HAP-1 (cell line): ENCODE measurements around the gene TBC1D22B.

ENCODE experiments used
- DNase-seq, 2 experiments: peaks; one replicate each; pipeline ENCODE4 v3.0.0-alpha.2; 2016 to 2020; ENCODE audit warnings: low spot score in 2 of 2
- H3K27me3 ChIP-seq: fragments of 250-450 bp; sonication (Bioruptor Pico); 2 replicates; pipeline ENCODE4 v1.5.1; 2020; ENCODE audit warnings: low read depth, mild to moderate bottlenecking, moderate library complexity
- H3K36me3 ChIP-seq: fragments of 250-450 bp; sonication (Bioruptor Pico); replicated peaks from 2 replicates; pipeline ENCODE4 v1.5.1; 2020; ENCODE audit warnings: mild to moderate bottlenecking
- H3K4me1 ChIP-seq: fragments of 250-450 bp; sonication (Bioruptor Pico); 2 replicates; pipeline ENCODE4 v1.5.1; 2020; ENCODE audit warnings: mild to moderate bottlenecking
- H3K4me3 ChIP-seq: fragments of 250-450 bp; sonication (Bioruptor Pico); 2 replicates; pipeline ENCODE4 v1.5.1; 2020; ENCODE audit warnings: mild to moderate bottlenecking, moderate library complexity
- H3K9me3 ChIP-seq: fragments of 250-450 bp; sonication (Bioruptor Pico); 2 replicates; pipeline ENCODE4 v1.5.1; 2020; ENCODE audit warnings: mild to moderate bottlenecking, moderate library complexity
- in situ Hi-C: fragments of 300-500 bp; cut with MboI; formaldehyde crosslinking; loops from 3 replicates; pipeline ENCODE4 v1.14.3; 2020; ENCODE audit warnings: low sequenced_read_pairs, inconsistent platforms, mixed read lengths

The TBC1D22B gene

DNA sequence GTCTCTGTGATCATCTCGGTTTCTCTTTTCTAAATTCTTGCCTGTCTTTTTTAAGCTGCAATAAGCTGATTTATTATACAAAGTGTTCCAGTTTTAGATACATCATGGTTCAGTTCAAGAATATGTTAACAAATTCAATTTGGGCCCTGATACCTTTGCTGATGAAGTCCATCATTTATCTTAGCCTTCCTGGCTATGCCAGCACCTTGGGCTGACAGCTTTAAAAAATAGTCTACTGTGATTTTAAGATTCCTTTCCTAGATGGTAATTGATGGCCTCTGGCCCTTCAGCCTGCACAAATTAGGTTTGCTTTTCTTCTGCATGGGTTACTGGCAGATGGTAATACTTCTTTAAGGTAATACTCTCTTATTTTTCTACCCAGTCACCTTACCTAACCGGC lies 7.4 kb downstream of the TBC1D22B start:
- DNase-seq = no peak
- H3K27me3 ChIP-seq = no peaks in the 10 kb centered on the region
- no peak overlapping the region for H3K4me3 ChIP-seq
- no peaks in the 10 kb centered on the region for H3K4me1 ChIP-seq
- H3K9me3 ChIP-seq = no peaks in the 10 kb centered on the region
- 0 out of 2 replicates have a peak, but pooled peaks cover 3% of the 10 kb centered on the region for H3K36me3 ChIP-seq
- in situ Hi-C loops = no loop called here

DNA sequence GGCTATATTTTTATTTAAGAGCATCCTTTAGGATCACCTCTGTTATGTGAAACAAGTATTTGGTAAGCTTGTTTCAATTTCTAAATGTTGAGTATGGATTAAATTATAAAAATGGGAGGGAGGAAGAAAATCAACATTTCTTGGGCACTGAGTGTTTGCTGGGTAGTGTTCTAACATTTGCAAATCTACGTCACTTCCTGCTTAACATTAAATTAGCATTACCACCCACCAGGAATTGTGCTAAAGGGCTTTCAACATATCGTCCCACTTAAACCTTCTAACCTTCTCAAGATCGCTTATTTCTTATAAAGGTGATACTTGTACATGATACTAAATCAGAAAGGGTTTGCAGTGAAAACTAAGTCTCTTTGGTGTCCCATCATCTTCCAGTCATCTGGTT lies 8.3 kb downstream of the TBC1D22B start:
- no peaks in the 10 kb centered on the region for H3K4me1 ChIP-seq
- no peak for DNase-seq

DNA sequence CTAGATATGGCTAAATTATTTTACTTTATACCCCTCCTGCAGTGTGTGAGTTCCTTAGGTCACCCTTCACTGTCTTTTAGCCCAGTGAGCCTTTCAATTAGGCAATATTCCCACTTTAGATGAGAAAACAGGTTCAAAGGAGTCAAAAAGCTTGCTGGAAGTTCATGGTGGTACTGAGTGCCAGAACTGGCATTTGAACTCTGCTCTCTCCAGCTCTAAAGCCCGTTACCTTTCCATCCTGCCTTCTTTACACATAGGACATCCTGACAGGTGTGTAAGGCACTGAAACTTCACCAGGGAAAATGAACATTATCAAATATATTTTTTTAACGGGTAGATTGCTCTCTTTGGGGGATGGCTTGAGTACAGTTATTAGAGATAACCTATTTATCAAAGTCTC lies 11.5 kb downstream of the TBC1D22B start:
- in situ Hi-C loops = no loop called here
- H3K36me3 ChIP-seq = no peaks in the 10 kb centered on the region; the same call in 1 of the 2 replicates
- peaks cover 8% of the 10 kb centered on the region; the same call in 1 of the 2 replicates for H3K4me1 ChIP-seq
- no peak overlapping the region for H3K4me3 ChIP-seq
- no peaks in the 10 kb centered on the region for H3K27me3 ChIP-seq
- no peaks in the 10 kb centered on the region for H3K9me3 ChIP-seq
- no peak for DNase-seq

More for the DNA sequence above, 8.3 kb downstream of the TBC1D22B start:
- H3K9me3 ChIP-seq = no peaks in the 10 kb centered on the region
- H3K27me3 ChIP-seq = no peaks in the 10 kb centered on the region
- H3K4me3 ChIP-seq = no peak overlapping the region
- peaks cover under 1% of the 10 kb centered on the region; the same call in 1 of the 2 replicates for H3K36me3 ChIP-seq
- in situ Hi-C loops = no loop called here

DNA sequence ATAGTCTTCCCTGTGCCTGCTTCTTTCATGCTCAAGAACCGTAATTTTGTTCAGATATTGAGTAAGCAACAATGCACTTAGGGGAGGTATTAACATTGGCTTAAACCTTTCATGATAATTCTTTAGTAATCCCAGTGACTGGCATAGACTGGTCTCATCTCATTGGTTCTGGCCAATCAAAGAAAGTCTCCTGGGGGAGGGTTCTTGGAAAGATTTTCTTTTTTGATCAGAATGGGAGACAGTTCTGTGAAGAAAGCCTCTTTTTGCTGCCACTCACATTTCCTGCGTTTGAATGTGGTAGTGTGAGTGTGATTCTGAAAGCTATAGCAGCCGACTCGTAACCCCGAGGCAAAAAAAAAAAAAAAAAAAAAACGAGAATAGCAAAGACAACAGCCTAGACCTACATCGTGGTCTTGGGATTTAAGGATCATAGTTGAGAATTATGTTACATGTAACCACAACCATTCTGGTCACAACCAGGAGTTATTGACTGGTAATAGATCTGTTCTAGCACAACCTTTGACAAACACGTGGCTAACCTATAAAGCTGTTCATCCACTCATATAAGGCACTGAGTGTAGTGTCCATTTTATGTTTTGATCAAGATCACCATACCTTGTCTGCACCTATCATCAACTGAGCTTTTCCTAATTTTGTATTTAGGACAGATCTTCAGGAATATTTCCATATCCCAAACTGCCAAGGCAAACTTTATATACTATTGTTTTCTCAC lies 15.4 kb downstream of the TBC1D22B start:
- Histone ChIP-seq H3K4me3 (no peak overlapping the region), H3K4me1 (peaks cover 8% of the 10 kb centered on the region; the same call in 1 of the 2 replicates), H3K36me3 (no peaks in the 10 kb centered on the region; the same call in 1 of the 2 replicates), H3K9me3 (no peaks in the 10 kb centered on the region), H3K27me3 (no peaks in the 10 kb centered on the region)
- DNase-seq = peak; percentile 9 to 15
- in situ Hi-C loops = no loop called here

DNA sequence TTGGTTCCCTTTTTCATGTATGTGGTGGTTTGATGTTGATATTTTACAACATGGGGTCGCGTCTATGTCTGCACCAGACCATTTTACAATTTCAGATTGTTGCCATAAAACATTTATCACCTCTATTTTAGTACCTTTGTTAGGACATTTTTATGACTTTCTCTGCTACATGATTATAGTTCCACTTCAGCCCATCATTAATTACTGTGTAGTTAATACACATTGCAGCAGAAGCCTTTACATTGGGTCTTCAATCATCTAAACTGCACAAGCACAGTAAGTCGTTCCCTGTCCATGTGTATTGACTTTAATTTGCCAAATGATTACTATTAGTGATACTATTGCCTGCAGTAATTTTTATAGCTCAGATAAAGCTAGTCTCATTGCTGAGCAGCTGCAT lies 16.1 kb downstream of the TBC1D22B start:
- Histone ChIP-seq H3K4me3 (no peak overlapping the region), H3K27me3 (no peaks in the 10 kb centered on the region), H3K36me3 (no peaks in the 10 kb centered on the region; the same call in 1 of the 2 replicates), H3K9me3 (no peaks in the 10 kb centered on the region), H3K4me1 (peaks cover 8% of the 10 kb centered on the region; the same call in 1 of the 2 replicates)
- DNase-seq = no peak
- in situ Hi-C loops = no loop called here

DNA sequence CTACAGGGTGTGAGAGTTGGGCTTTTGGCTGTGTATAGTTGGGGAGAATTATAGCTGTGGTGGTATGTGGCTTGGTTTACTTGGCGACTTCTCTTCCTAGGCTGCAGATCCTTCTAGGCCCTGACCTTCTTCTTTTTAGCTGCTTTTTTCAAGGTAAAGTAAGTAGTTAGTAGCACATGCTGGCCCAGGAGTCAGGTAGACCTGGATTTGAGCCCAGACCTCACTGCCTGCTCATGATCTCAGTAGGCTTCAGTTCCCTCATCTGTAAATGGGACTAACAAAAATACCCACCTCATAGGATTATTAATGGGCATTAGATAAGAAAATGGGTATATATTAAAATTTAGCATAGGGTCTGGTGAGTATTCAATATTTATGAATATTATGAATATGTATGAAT lies 17.8 kb downstream of the TBC1D22B start:
- no peak for DNase-seq
- Histone ChIP-seq H3K36me3 (no peaks in the 10 kb centered on the region; the same call in none of the 2 replicates), H3K27me3 (no peaks in the 10 kb centered on the region), H3K4me3 (no peak overlapping the region), H3K9me3 (no peaks in the 10 kb centered on the region), H3K4me1 (peaks cover 8% of the 10 kb centered on the region; the same call in 1 of the 2 replicates)
- in situ Hi-C loops = no loop called here

DNA sequence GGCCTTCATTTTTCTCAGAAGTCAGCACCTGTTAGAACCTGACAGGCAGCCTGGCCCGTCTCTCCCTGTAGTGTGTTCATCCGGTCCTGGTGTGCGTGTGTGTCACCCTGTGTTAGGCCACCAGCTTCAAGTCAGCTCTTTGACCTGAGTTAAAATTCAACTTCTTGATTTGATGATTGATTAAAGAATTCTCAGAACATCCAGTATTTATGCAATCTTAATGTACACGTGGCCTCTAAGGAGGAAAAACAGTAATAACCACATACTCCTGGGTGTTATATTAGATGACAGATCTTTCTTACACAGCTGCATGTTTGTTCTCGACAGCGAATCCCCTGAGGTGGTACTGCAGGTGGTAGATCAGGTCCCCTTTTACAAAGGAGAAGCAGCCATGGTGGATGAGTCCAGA lies 19.4 kb downstream of the TBC1D22B start:
- DNase-seq = no peak
- H3K9me3 ChIP-seq = no peaks in the 10 kb centered on the region
- H3K4me1 ChIP-seq = peaks cover 8% of the 10 kb centered on the region; the same call in 1 of the 2 replicates
- no peaks in the 10 kb centered on the region; the same call in 1 of the 2 replicates for H3K36me3 ChIP-seq
- in situ Hi-C loops = no loop called here
- no peaks in the 10 kb centered on the region for H3K27me3 ChIP-seq
- no peak overlapping the region for H3K4me3 ChIP-seq

DNA sequence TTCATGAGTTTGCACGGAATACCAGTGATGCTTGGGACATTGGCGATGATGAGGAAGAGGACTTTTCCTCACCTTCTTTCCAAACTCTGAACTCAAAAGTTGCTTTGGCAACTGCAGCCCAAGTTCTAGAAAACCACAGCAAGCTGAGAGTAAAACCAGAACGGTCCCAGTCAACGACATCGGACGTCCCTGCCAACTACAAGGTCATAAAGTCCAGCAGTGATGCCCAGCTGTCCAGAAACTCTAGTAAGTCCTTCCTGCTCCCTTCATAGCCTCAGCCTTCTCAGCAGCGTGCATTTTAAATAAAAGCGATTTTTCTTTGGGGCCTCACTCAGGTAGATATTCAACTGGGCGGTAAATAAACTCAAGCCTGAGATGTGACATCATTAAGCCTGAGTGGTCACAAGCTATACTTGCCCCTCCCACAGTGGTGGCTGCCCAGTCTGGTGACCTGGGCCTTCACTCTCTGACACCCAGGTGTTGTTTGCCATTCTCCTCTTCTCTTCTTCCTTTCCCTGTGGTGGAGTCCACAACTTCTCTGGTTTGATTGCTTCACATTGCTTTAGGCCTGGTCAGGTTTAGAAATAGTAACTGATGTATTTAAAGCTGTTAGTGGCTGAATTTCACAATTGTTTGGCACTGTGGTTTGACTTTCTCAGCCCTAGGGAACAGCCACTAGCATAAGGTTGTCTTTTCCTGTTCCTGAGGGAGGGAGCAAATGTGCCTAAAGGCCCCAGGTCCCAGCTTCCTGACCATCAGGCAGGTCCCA lies 22.0 kb downstream of the TBC1D22B start:
- no peak for DNase-seq
- Histone ChIP-seq H3K27me3 (no peaks in the 10 kb centered on the region), H3K4me3 (no peak overlapping the region), H3K9me3 (no peaks in the 10 kb centered on the region), H3K36me3 (peaks cover 10% of the 10 kb centered on the region), H3K4me1 (no peaks in the 10 kb centered on the region)
- in situ Hi-C loops = no loop called here

DNA sequence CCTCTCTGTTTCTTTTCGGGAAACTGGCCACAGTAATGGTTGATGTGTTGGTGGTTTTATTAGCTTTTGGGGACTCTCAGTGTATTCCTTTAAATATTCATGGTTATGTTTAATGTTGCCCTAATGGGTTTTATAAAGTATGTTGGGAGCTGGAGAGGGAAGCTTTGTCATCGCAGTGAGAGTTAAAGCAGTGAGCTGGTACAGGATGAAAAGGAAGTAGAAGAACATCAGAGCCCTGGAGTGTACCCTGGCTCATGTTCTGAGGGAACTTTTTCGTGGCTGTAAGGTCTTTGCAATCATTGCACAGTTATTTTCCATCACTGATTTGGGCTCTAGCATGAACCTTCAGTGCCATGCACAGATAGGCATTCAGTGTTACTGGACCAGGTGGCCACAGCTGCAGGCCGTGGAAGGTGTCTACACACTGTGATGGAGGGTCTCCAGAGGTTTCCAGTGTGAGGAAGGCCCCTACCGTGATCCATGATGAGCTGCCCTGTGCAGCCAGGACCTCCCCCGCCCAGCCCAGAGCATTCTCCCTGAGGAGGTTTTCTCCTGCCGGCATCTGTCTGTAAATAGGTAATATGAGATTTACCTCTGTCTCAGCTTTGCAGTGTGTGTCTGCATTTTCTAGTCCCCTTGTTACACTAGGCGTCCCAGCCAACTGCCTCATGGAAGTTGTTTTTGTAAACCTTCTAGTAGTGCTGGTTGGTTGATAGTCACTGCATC lies 22.8 kb downstream of the TBC1D22B start:
- H3K36me3 ChIP-seq = peaks cover 14% of the 10 kb centered on the region
- no peaks in the 10 kb centered on the region for H3K9me3 ChIP-seq
- no peak for DNase-seq
- H3K4me1 ChIP-seq = no peaks in the 10 kb centered on the region
- H3K27me3 ChIP-seq = no peaks in the 10 kb centered on the region
- no peak overlapping the region for H3K4me3 ChIP-seq
- in situ Hi-C loops = no loop called here

DNA sequence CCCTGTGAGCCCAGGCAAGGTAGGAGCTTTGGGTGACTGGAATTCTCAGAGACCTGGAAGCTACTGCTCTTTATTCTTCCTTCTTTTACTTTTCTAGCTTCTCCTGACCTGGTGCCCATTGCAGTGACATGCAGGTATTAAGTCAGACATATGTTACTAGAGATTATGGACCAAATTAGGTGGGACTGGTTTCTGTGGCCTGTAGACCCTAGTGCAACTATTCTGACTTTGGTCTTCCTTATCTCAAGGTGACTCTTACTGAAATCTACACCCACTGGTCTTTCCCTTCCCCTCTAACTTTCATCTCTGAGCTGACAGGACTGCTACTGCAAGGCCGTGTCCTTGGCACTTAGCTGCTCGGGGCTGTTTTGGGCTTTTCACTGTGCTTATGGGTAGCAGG lies 24.8 kb downstream of the TBC1D22B start:
- DNase-seq = no peak
- Histone ChIP-seq H3K4me3 (no peak overlapping the region), H3K36me3 (peaks cover 21% of the 10 kb centered on the region), H3K4me1 (no peaks in the 10 kb centered on the region), H3K27me3 (no peaks in the 10 kb centered on the region), H3K9me3 (no peaks in the 10 kb centered on the region)
- in situ Hi-C loops = no loop called here

DNA sequence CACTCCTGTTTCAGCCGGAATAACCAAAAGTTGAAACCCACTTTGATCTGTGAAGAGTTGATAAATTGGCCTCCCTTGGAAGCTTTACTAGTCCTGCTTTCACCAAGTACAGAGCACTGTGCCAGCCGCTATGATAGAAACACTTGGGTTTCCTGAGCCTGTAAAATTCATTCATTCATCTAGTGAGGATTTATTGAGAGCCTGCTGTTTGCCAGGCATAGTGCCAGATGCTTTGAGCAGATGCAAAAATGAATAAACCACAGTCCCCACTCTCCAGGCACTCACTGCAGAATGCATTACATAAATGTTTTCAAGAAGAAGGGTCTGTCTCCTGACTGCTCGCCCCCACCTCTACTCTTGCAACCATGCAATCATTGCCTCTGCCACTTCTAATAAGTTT lies 25.7 kb downstream of the TBC1D22B start:
- peaks cover 24% of the 10 kb centered on the region for H3K36me3 ChIP-seq
- H3K9me3 ChIP-seq = no peaks in the 10 kb centered on the region
- H3K4me1 ChIP-seq = no peaks in the 10 kb centered on the region
- H3K4me3 ChIP-seq = no peak overlapping the region
- no peak for DNase-seq
- in situ Hi-C loops = no loop called here
- H3K27me3 ChIP-seq = no peaks in the 10 kb centered on the region

DNA sequence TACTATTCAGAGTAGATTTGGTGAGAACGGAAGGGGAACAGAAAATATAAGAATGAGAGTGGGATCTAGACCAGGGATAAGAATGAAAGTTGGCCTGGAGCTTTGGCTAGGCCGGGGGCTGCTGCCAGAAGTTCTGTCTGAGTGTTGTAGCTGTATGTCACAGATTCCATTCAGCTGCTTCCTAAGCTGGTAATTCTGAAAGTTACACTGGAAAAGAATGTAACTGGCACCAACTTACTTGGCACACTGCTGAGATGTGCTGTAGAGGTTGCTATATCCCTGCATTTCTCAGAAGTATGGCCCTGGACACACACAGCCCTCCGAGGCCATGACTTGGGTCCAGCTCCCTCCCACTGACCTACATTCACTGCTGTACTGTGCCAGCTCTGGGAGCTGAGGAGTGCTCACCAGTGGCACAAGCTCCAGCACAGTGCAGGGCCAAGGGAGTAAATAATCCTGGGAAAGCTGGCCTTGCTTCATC lies 26.1 kb downstream of the TBC1D22B start:
- H3K36me3 ChIP-seq = peaks cover 24% of the 10 kb centered on the region
- H3K4me1 ChIP-seq = no peaks in the 10 kb centered on the region
- H3K4me3 ChIP-seq = no peak overlapping the region
- DNase-seq = no peak
- in situ Hi-C loops = no loop called here
- no peaks in the 10 kb centered on the region for H3K27me3 ChIP-seq
- H3K9me3 ChIP-seq = no peaks in the 10 kb centered on the region

DNA sequence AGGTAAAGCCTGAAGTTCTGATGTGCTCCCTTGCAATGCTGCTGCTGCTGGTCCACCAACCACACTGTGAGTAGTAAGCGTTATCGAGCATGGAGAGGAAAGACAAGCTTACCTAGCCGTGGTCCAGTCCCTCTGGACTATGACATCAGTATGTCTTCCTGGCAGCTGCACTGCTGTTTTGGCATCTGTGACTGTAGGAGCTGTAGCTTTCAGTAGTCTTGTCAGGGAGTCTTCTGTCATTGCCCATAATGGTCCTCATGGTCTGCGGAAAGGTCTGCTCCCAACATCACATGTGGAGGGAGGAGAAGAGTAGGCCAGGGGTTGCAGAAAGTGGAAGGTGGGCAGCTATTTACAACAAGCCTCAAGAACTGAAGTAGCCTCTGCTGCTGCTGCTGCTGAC lies 27.2 kb downstream of the TBC1D22B start:
- Histone ChIP-seq H3K4me1 (no peaks in the 10 kb centered on the region), H3K4me3 (no peak overlapping the region), H3K27me3 (no peaks in the 10 kb centered on the region), H3K9me3 (no peaks in the 10 kb centered on the region), H3K36me3 (peaks cover 24% of the 10 kb centered on the region)
- in situ Hi-C loops = no loop called here
- DNase-seq = no peak
